Measurements from ENCODE around the gene UGT1A6. TPM values are rescaled to one million over a fixed set of nuclear protein-coding genes. Genes with fewer than 3 reads are reported as not detected.

Gene UGT1A6
- total and polyA plus RNA-seq, 2 donors (not counting 3 experiments of a cell fraction or from before 2014, with no cell fraction given): not detected

- no TSS peak for BruUV-seq (replicated peaks)
Observed at GRCh38 chr2:233681521-233682099, 11.1 kb upstream of the UGT1A6 start, which contains the start of gene UGT1A7. Gene UGT1A7, plus strand, starts transcription at chr2:233681901. Its CDS starts 37 bp downstream, at chr2:233681938.

DNA sequence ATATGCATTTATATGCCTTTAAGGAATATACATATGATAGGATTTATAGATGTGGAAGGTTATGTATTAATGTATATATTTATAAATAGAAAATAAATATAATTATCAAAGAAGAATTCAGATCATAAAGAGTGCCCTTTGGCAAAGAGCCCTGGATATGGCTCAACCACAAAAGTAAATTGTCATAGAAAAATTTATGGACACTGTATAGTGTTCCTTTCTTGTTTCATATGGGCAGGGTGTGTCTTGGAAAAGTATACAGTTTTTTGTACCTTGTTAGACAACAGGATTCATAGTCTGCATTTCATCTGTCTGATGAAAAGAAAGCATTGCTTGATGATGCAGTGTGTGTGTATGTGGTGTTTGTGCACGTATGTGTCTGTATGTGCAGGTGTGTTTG, 8.1 kb upstream of the UGT1A6 start:
- TF ChIP-seq, protein P1, sequence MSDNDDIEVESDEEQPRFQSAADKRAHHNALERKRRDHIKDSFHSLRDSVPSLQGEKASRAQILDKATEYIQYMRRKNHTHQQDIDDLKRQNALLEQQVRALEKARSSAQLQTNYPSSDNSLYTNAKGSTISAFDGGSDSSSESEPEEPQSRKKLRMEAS (IDR thresholded peaks at IDR 0.05; ENCODE audit: insufficient read depth, insufficient read length): no peak
- TF ChIP-seq JUN (IDR thresholded peaks at IDR 0.05; ENCODE audit: borderline replicate concordance, insufficient read depth, insufficient read length, low read depth) (no peak), MYC (IDR thresholded peaks at IDR 0.05; ENCODE audit: low read depth, low read length) (no peak), EZH2 (IDR thresholded peaks at IDR 0.05; ENCODE audit: borderline replicate concordance, low read depth, low read length, severe bottlenecking) (no peak), POLR2A (IDR thresholded peaks at IDR 0.05; ENCODE audit: low read depth, low read length) (no peak), POLR2AphosphoS5 (IDR thresholded peaks at IDR 0.05; ENCODE audit: insufficient read depth, low read depth, low read length) (no peak), FOS (IDR thresholded peaks at IDR 0.05; ENCODE audit: borderline replicate concordance, insufficient read depth, low read length) (no peak), GATA2 (IDR thresholded peaks at IDR 0.05; ENCODE audit: insufficient read depth, insufficient read length, low read depth, low read length) (no peak)
- TF ChIP-seq, protein P2, sequence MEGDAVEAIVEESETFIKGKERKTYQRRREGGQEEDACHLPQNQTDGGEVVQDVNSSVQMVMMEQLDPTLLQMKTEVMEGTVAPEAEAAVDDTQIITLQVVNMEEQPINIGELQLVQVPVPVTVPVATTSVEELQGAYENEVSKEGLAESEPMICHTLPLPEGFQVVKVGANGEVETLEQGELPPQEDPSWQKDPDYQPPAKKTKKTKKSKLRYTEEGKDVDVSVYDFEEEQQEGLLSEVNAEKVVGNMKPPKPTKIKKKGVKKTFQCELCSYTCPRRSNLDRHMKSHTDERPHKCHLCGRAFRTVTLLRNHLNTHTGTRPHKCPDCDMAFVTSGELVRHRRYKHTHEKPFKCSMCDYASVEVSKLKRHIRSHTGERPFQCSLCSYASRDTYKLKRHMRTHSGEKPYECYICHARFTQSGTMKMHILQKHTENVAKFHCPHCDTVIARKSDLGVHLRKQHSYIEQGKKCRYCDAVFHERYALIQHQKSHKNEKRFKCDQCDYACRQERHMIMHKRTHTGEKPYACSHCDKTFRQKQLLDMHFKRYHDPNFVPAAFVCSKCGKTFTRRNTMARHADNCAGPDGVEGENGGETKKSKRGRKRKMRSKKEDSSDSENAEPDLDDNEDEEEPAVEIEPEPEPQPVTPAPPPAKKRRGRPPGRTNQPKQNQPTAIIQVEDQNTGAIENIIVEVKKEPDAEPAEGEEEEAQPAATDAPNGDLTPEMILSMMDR (IDR thresholded peaks at IDR 0.05; ENCODE audit: extremely low read depth in 1 of 2, insufficient read depth in 1 of 2, low read depth in 1 of 2, low read length in 2 of 2): no peak
- dilution Hi-C loops (cut with MboI; ENCODE audit: extremely low pct_ligation_motif_present, low sequenced_read_pairs) (no loop called here), intact Hi-C loops (cut with micrococcal nuclease) (no loop called here)
- DNase-seq (ENCODE audit: low read depth, low spot score) (no peak), FAIRE-seq (no peak)
- ChIA-PET CTCF (no interaction called here), POLR2A (no interaction called here)
- H2AFZ ChIP-seq (ENCODE audit: low read depth, low read length): no peak overlapping the region
- BruUV-seq (replicated peaks): no TSS peak
- peaks cover 8% of the 10 kb centered on the region for H3K4me1 ChIP-seq (ENCODE audit: control insufficient read depth, extremely low read depth, insufficient read depth, low read length)
- H3K36me3 ChIP-seq (ENCODE audit: control insufficient read depth in 2 of 2, extremely low read depth in 1 of 2, insufficient read depth in 2 of 2, low read length in 2 of 2): no peaks in the 10 kb centered on the region
- no peaks in the 10 kb centered on the region for H4K20me1 ChIP-seq (replicated peaks; ENCODE audit: control insufficient read depth, extremely low read depth, insufficient read depth, low read length)
- no peaks in the 10 kb centered on the region for H3K79me2 ChIP-seq (ENCODE audit: control insufficient read depth, insufficient read depth, low read length)
- H3K4me3 ChIP-seq (replicated peaks in 1 of 3; ENCODE audit: insufficient read depth in 1 of 3, low read depth in 1 of 3, low read length in 3 of 3): no peak overlapping the region
- no peaks in the 10 kb centered on the region for H3K9me1 ChIP-seq (replicated peaks; ENCODE audit: control insufficient read depth, extremely low read depth, insufficient read depth, low read length)
- H3K27ac ChIP-seq (ENCODE audit: insufficient read depth, low read depth, low read length): no peak overlapping the region
- no peak overlapping the region for H3K9ac ChIP-seq (replicated peaks; ENCODE audit: extremely low read depth, insufficient read depth, low read length)
- no peak overlapping the region for H3K4me2 ChIP-seq (ENCODE audit: insufficient read depth, low read length)
- no peaks in the 10 kb centered on the region for H3K9me3 ChIP-seq (replicated peaks; ENCODE audit: control insufficient read depth, insufficient read depth, low read length)
- no peaks in the 10 kb centered on the region for H3K27me3 ChIP-seq (ENCODE audit: control insufficient read depth in 2 of 2, insufficient read depth in 2 of 2, low read length in 2 of 2)

More at GRCh38 chr2:233681521-233682099, 11.1 kb upstream of the UGT1A6 start, which contains the start of gene UGT1A7:
- Histone ChIP-seq H3K27ac (ENCODE audit: insufficient read depth, low read depth, low read length) (no peak within 1 kb of the TSS), H2AFZ (ENCODE audit: low read depth, low read length) (no peak within 1 kb of the TSS), H3K4me3 (replicated peaks in 1 of 3; ENCODE audit: insufficient read depth in 1 of 3, low read depth in 1 of 3, low read length in 3 of 3) (no peak within 1 kb of the TSS), H3K9ac (replicated peaks; ENCODE audit: extremely low read depth, insufficient read depth, low read length) (no peak within 1 kb of the TSS), H3K79me2 (ENCODE audit: control insufficient read depth, insufficient read depth, low read length) (no peaks in the 10 kb centered on the region), H3K36me3 (ENCODE audit: control insufficient read depth in 2 of 2, extremely low read depth in 1 of 2, insufficient read depth in 2 of 2, low read length in 2 of 2) (no peaks in the 10 kb centered on the region), H3K9me1 (replicated peaks; ENCODE audit: control insufficient read depth, extremely low read depth, insufficient read depth, low read length) (no peaks in the 10 kb centered on the region), H3K27me3 (ENCODE audit: control insufficient read depth in 2 of 2, insufficient read depth in 2 of 2, low read length in 2 of 2) (no peaks in the 10 kb centered on the region), H4K20me1 (replicated peaks; ENCODE audit: control insufficient read depth, extremely low read depth, insufficient read depth, low read length) (no peaks in the 10 kb centered on the region), H3K9me3 (replicated peaks; ENCODE audit: control insufficient read depth, insufficient read depth, low read length) (no peaks in the 10 kb centered on the region), H3K4me1 (ENCODE audit: control insufficient read depth, extremely low read depth, insufficient read depth, low read length) (no peaks in the 10 kb centered on the region), H3K4me2 (ENCODE audit: insufficient read depth, low read length) (no peak within 1 kb of the TSS)
- ChIA-PET CTCF (interaction anchor here (0.6 kb wide), 1 partner anchor 345 kb away, joined by 3 read pairs; no protein-coding TSS in a partner anchor), POLR2A (interaction anchor here (0.6 kb wide), 1 partner anchor 41 kb away, joined by 3 read pairs; no protein-coding TSS in a partner anchor)
- dilution Hi-C loops (cut with MboI; ENCODE audit: extremely low pct_ligation_motif_present, low sequenced_read_pairs): no loop called here
- FAIRE-seq: no peak
- intact Hi-C loops (cut with micrococcal nuclease): no loop called here
- TF ChIP-seq POLR2AphosphoS5 (IDR thresholded peaks at IDR 0.05; ENCODE audit: insufficient read depth, low read depth, low read length) (no peak), GATA2 (IDR thresholded peaks at IDR 0.05; ENCODE audit: insufficient read depth, insufficient read length, low read depth, low read length) (no peak), JUN (IDR thresholded peaks at IDR 0.05; ENCODE audit: borderline replicate concordance, insufficient read depth, insufficient read length, low read depth) (no peak)
- DNase-seq (ENCODE audit: low read depth, low spot score): no peak
